ENCODE data around the gene TSPAN4. TPM values are rescaled to one million over a fixed set of nuclear protein-coding genes. Genes with fewer than 3 reads are reported as not detected.

The TSPAN4 gene
- total RNA-seq, 4 donors from 2014 or later: 57.3 to 88.3 (median 70.7) TPM

GRCh38 chr11:839280-839623 lies 3.4 kb upstream of the TSPAN4 start:
- WGBS, 2 donors: 71 to 79% methylated on average over 4 to 5 of the region's 5 CpGs
- no peak overlapping the region for H3K4me3 ChIP-seq (ENCODE audit: low read depth, poor library complexity, severe bottlenecking)
- intact Hi-C loops (cut with DNase I; ENCODE audit: low total_unique reads): no loop called here

GRCh38 chr11:839875-840617 lies 2.6 kb upstream of the TSPAN4 start:
- DNase-seq (ENCODE audit: low spot score in 2 of 2): no peak
- WGBS, 2 donors: 51 to 61% methylated on average over 10 to 24 of the region's 25 CpGs
- TF ChIP-seq POLR2A (IDR thresholded peaks at IDR 0.05) (no peak), CTCF (IDR thresholded peaks at IDR 0.05) (no peak)
- H3K4me3 ChIP-seq (ENCODE audit: low read depth, poor library complexity, severe bottlenecking): no peak overlapping the region
- intact Hi-C loops (cut with DNase I; ENCODE audit: low total_unique reads): loop anchor here (5.0 kb wide), 1 partner anchor 212 kb away; no protein-coding TSS in a partner anchor

More at GRCh38 chr11:839280-839623, 3.4 kb upstream of the TSPAN4 start:
- no peak for DNase-seq (ENCODE audit: low spot score in 2 of 2)
- TF ChIP-seq CTCF (IDR thresholded peaks at IDR 0.05): no peak
- TF ChIP-seq POLR2A (IDR thresholded peaks at IDR 0.05): no peak

GRCh38 chr11:841981-842369 lies 677 bp upstream of the TSPAN4 start:
- intact Hi-C loops (cut with DNase I; ENCODE audit: low total_unique reads): loop anchor here (5.0 kb wide), 1 partner anchor 210 kb away; no protein-coding TSS in a partner anchor
- 1% methylated on average over 14 of the region's 27 CpGs for WGBS, 2 donors
- TF ChIP-seq CTCF (IDR thresholded peaks at IDR 0.05): no peak
- TF ChIP-seq POLR2A (IDR thresholded peaks at IDR 0.05): no peak
- peak overlapping the region; percentile 97 for H3K4me3 ChIP-seq (ENCODE audit: low read depth, poor library complexity, severe bottlenecking)
- DNase-seq (ENCODE audit: low spot score in 2 of 2): no peak

- WGBS, 2 donors: 0% methylated on average over 19 to 37 of the region's 53 CpGs
- intact Hi-C loops (cut with DNase I; ENCODE audit: low total_unique reads): loop anchor here (5.0 kb wide), 1 partner anchor 209 kb away; no protein-coding TSS in a partner anchor
- no peak for DNase-seq (ENCODE audit: low spot score in 2 of 2)
- TF ChIP-seq POLR2A (IDR thresholded peaks at IDR 0.05) (no peak), CTCF (IDR thresholded peaks at IDR 0.05) (no peak)
- peak overlapping the region; percentile 97 for H3K4me3 ChIP-seq (ENCODE audit: low read depth, poor library complexity, severe bottlenecking)
Observed at GRCh38 chr11:843086-843734, 558 bp downstream of the TSPAN4 start.

- WGBS, 2 donors: 1 to 4% methylated on average over 16 to 22 of the region's 25 CpGs
- H3K4me3 ChIP-seq (ENCODE audit: low read depth, poor library complexity, severe bottlenecking): peak overlapping the region; percentile 97
- DNase-seq (ENCODE audit: low spot score in 2 of 2): peak; percentile 95 to 99
- intact Hi-C loops (cut with DNase I; ENCODE audit: low total_unique reads): loop anchor here (5.0 kb wide), 1 partner anchor 208 kb away; no protein-coding TSS in a partner anchor
- no peak for TF ChIP-seq CTCF (IDR thresholded peaks at IDR 0.05)
- TF ChIP-seq POLR2A (IDR thresholded peaks at IDR 0.05): no peak
Observed at GRCh38 chr11:843818-844692, 1.4 kb downstream of the TSPAN4 start.

Measured in lower leg skin (tissue), 4 donors.